ENCODE data around the gene RACK1. TPM values are rescaled to one million over a fixed set of nuclear protein-coding genes. Genes with fewer than 3 reads are reported as not detected.

The RACK1 gene
- total RNA-seq, 1 donor from 2014 or later, result 557 TPM

- intact Hi-C loops (cut with DNase I), result loop anchor here (1.0 kb wide), 1 partner anchor 55 kb away; no protein-coding TSS in a partner anchor
- DNase-seq (ENCODE audit: low spot score), result peak; percentile 82
Observed at GRCh38 chr5:181188700-181189362, 54.9 kb downstream of the RACK1 start.

GRCh38 chr5:181187500-181188213 is 56.0 kb downstream of the RACK1 start:
- no peak for DNase-seq (ENCODE audit: low spot score)
- intact Hi-C loops (cut with DNase I), result no loop called here

- no peak for DNase-seq (ENCODE audit: low spot score)
- intact Hi-C loops (cut with DNase I), result no loop called here
Observed at GRCh38 chr5:181186986-181187499, 56.7 kb downstream of the RACK1 start.

Small RNAs within 50 kb of the gene (microRNA-seq; reads per million reads assigned to microRNA genes)
- gene MIR4638, result not detected

Other genes starting within 250 kb of the RACK1 start
- gene BTNL9, start 203.6 kb downstream of the RACK1 start, total RNA-seq, result 25.2 TPM
- gene OR2V1, start 112.7 kb downstream of the RACK1 start, total RNA-seq, result not detected
- gene OR2V2, start 96.3 kb downstream of the RACK1 start, total RNA-seq, result not detected
- 6.4 TPM for gene TRIM7, start 38.7 kb downstream of the RACK1 start, total RNA-seq
- gene TRIM41, start 20.6 kb downstream of the RACK1 start, total RNA-seq, result 33.0 TPM
- gene TRIM52, start 17.2 kb upstream of the RACK1 start, total RNA-seq, result 9.1 TPM
- not detected for gene OR4F3, start 123.4 kb upstream of the RACK1 start, total RNA-seq

All from cardiac septum (tissue), 1 donor.